ENCODE results near the gene RETREG2. TPM values are rescaled to one million over a fixed set of nuclear protein-coding genes. Genes with fewer than 3 reads are reported as not detected.
A peak's percentile ranks its signal among the peaks of the same experiment; 100 is the strongest.

RETREG2 gene
- total and polyA plus RNA-seq, 2 of the 8 experiments (the other 6 are each of a cell fraction or from before 2014, with no cell fraction given), result 51.3 to 67.4 TPM

DNA sequence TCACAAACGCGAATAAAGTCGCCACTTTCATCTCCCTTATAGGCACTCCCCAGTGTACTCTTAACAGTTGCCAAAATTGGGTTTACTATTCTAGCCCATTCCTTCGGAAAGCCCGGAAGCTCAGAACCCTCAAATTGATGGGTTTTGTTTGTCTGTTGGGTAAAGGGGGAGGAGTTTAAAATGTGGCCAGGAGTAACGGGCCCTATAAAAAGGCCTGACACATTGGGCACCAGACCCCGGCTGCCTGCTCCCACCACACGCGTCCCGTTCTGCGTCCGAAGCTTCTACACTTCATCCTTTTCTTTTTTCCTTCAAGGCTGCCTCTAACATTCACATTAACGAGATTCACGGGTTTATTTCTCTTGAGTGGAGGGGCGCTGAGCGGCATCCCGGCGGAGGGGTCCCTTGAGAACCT lies 18.3 kb upstream of the RETREG2 start:
- no peak overlapping the region for H2BK5ac ChIP-seq (ENCODE audit: low read depth, low read length)
- H3K23ac ChIP-seq (ENCODE audit: insufficient read length), result no peak overlapping the region
- peaks cover 0 to 5% (median 2%) of the 10 kb centered on the region in 4 experiments; a peak in 3 of 7 replicates for H3K4me1 ChIP-seq (replicated peaks in 1 of 4; ENCODE audit: control insufficient read depth in 3 of 4, insufficient read depth in 4 of 4, low read length in 3 of 4)
- peak overlapping the region; percentile 32 to 83 (median 80) for H3K4me3 ChIP-seq (ENCODE audit: extremely low read depth in 1 of 4, insufficient read depth in 2 of 4, low read depth in 3 of 4, low read length in 4 of 4)
- H3K36me3 ChIP-seq (ENCODE audit: control insufficient read depth in 2 of 4, insufficient read depth in 4 of 4, low read length in 3 of 4), result peaks cover 0 to 2% (median 0%) of the 10 kb centered on the region in 4 experiments; a peak in 2 of 8 replicates
- POLR2A ChIA-PET (ENCODE audit: partially characterized antibody), result interaction anchor here (0.6 to 1.5 kb wide), 7 partner anchors 17 to 119 kb away, joined by 3 to 8 read pairs (median 3); partner anchors contain the start of genes ABCB6, CNPPD1, TUBA4A and TUBA4B
- CTCF ChIA-PET (ENCODE audit: partially characterized antibody), result interaction anchor here (0.6 to 12.5 kb wide), 44 partner anchors 8 to 1008 kb away, joined by 3 to 149 read pairs (median 4); partner anchors contain the start of genes ANKZF1, CFAP65, CNPPD1 and GLB1L
- H3K18ac ChIP-seq (ENCODE audit: extremely low read depth, low read length), result no peak overlapping the region
- H3K14ac ChIP-seq (ENCODE audit: insufficient read length), result no peak overlapping the region
- no peak overlapping the region for H2BK20ac ChIP-seq (ENCODE audit: low read length)
- H2AFZ ChIP-seq (ENCODE audit: low read length), result no peak overlapping the region
- H2BK15ac ChIP-seq (ENCODE audit: low read length), result no peak overlapping the region
- no peaks in the 10 kb centered on the region for H3K79me2 ChIP-seq (ENCODE audit: control insufficient read depth in 1 of 2, insufficient read depth in 2 of 2, low read length in 2 of 2)
- H2AK5ac ChIP-seq (ENCODE audit: low read depth, low read length), result no peak overlapping the region
- H3K9me3 ChIP-seq (ENCODE audit: insufficient read depth in 2 of 2, low read depth in 1 of 2, low read length in 1 of 2), result no peaks in the 10 kb centered on the region
- no peak for TF ChIP-seq JUND (IDR thresholded peaks at IDR 0.05; ENCODE audit: low read length)
- TF ChIP-seq KDM1A (IDR thresholded peaks at IDR 0.05; ENCODE audit: borderline replicate concordance, low read length), result peak; percentile 98
- no peak overlapping the region for H2BK12ac ChIP-seq (ENCODE audit: low read depth, low read length)
- no peaks in the 10 kb centered on the region for H3K79me1 ChIP-seq (ENCODE audit: low read depth, low read length)
- no peak overlapping the region for H2BK120ac ChIP-seq (replicated peaks; ENCODE audit: low read depth, low read length)
- no peak overlapping the region for H3K56ac ChIP-seq (replicated peaks; ENCODE audit: insufficient read length, low read depth, low read length)
- H3K27ac ChIP-seq (ENCODE audit: low read depth, low read length), result no peak overlapping the region
- H3K4me2 ChIP-seq (ENCODE audit: insufficient read depth in 1 of 2, low read depth in 2 of 2, low read length in 2 of 2), result peak overlapping the region; percentile 35 to 83
- H3K23me2 ChIP-seq (ENCODE audit: low read depth, low read length), result peaks cover 2% of the 10 kb centered on the region; the same call in 1 of the 2 replicates
- peaks cover 2 to 5% of the 10 kb centered on the region in 2 experiments for H4K20me1 ChIP-seq (replicated peaks in 1 of 2; ENCODE audit: control insufficient read depth in 1 of 2, insufficient read depth in 2 of 2, low read length in 2 of 2)
- WGBS, 2 experiments (ENCODE audit: extremely low coverage in 1 of 2, insufficient coverage in 1 of 2, insufficient read length in 1 of 2, insufficient replicate concordance in 2 of 2, low coverage in 1 of 2, low lambda C conversion rate in 2 of 2, missing lambda C conversion rate in 1 of 2), result 29% methylated on average over 18 of the region's 18 CpGs; no CpG with 5 or more reads in 1 of the 2 experiments
- no peak overlapping the region for H4K91ac ChIP-seq (replicated peaks; ENCODE audit: insufficient read length, low read length)
- FAIRE-seq (no peak), DNase-seq (ENCODE audit: low read depth in 1 of 2, low spot score in 2 of 2) (no peak)
- H3K9ac ChIP-seq (replicated peaks in 1 of 4; ENCODE audit: extremely low read depth in 1 of 4, low read depth in 3 of 4, low read length in 3 of 4), result no peak overlapping the region
- no peaks in the 10 kb centered on the region; a peak in 2 of 7 replicates for H3K27me3 ChIP-seq (replicated peaks in 1 of 4; ENCODE audit: control insufficient read depth in 3 of 4, extremely low read depth in 1 of 4, insufficient read depth in 3 of 4, low read length in 3 of 4)
- H4K8ac ChIP-seq (ENCODE audit: extremely low read depth, insufficient read depth, low read length), result no peak overlapping the region
- no peak overlapping the region for H4K5ac ChIP-seq (ENCODE audit: insufficient read length, low read depth, low read length)
- H3K4ac ChIP-seq (replicated peaks; ENCODE audit: insufficient read length, low read depth, low read length), result no peak overlapping the region

Data from H1 (cell line).